ENCODE measurements around the gene PAPPA2.

Gene PAPPA2

DNA sequence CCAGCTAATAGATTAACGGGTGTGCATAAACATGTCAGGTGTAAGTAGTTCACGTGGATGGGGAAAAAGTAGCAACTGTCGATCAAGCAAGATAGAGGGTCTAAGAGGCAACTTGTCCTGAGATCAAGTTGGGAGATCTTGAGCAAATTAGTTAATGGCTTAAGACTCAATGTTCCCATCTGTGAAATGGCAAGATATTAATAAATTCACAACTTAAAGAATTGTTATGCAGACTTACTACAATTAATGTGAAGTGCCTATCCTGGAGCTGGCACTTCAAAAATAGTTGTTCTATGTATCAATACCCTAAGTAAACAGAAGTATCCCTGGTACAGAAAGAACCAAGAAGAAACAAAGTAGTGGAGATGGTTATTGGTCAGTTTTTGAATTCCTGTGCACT lies 389.1 kb downstream of the PAPPA2 start:
- Histone ChIP-seq H3K27me3 (replicated peaks; ENCODE audit: control insufficient read depth, insufficient read depth, low read length) (peaks cover 1% of the 10 kb centered on the region; the same call in 1 of the 2 replicates), H3K4me3 (replicated peaks; ENCODE audit: low read depth, low read length) (no peak overlapping the region), H3K36me3 (ENCODE audit: control insufficient read depth, insufficient read depth, low read length) (no peaks in the 10 kb centered on the region)
- DNase-seq (ENCODE audit: extremely low read depth, insufficient read length): no peak
- TF ChIP-seq CTCF (IDR thresholded peaks at IDR 0.05; ENCODE audit: insufficient read depth, low read length, poor library complexity, severe bottlenecking): no peak

- Histone ChIP-seq H3K4me3 (replicated peaks; ENCODE audit: low read depth, low read length) (no peak overlapping the region), H3K27me3 (replicated peaks; ENCODE audit: control insufficient read depth, insufficient read depth, low read length) (peaks cover 1% of the 10 kb centered on the region; the same call in 1 of the 2 replicates), H3K36me3 (ENCODE audit: control insufficient read depth, insufficient read depth, low read length) (no peaks in the 10 kb centered on the region)
- no peak for TF ChIP-seq CTCF (IDR thresholded peaks at IDR 0.05; ENCODE audit: insufficient read depth, low read length, poor library complexity, severe bottlenecking)
- no peak for DNase-seq (ENCODE audit: extremely low read depth, insufficient read length)
Observed at GRCh38 chr1:176853503-176853902, 390.5 kb downstream of the PAPPA2 start.

DNA sequence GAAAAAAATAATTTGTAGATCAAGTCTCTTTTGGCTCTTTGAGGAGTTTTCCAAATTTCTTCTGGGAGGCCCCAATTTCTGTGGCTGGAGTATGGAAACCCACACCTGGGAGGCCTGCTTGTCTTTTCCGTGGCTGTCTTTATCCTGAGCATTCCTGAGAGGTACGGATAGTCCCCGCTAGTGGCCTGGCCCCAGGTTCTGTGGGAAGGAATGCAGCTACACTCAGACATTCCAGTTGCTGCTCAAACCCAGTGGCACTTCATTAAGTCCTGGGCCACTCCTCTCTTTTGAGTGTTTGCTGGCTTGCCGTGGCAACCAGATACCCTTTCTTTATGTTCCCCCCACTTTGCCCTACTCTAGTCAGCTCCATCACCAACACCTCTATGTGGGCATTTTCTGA lies 391.1 kb downstream of the PAPPA2 start:
- TF ChIP-seq CTCF (IDR thresholded peaks at IDR 0.05; ENCODE audit: insufficient read depth, low read length, poor library complexity, severe bottlenecking): no peak
- no peak overlapping the region for H3K4me3 ChIP-seq (replicated peaks; ENCODE audit: low read depth, low read length)
- H3K36me3 ChIP-seq (ENCODE audit: control insufficient read depth, insufficient read depth, low read length): no peaks in the 10 kb centered on the region
- no peak for DNase-seq (ENCODE audit: extremely low read depth, insufficient read length)
- peaks cover 1% of the 10 kb centered on the region; the same call in 1 of the 2 replicates for H3K27me3 ChIP-seq (replicated peaks; ENCODE audit: control insufficient read depth, insufficient read depth, low read length)

DNA sequence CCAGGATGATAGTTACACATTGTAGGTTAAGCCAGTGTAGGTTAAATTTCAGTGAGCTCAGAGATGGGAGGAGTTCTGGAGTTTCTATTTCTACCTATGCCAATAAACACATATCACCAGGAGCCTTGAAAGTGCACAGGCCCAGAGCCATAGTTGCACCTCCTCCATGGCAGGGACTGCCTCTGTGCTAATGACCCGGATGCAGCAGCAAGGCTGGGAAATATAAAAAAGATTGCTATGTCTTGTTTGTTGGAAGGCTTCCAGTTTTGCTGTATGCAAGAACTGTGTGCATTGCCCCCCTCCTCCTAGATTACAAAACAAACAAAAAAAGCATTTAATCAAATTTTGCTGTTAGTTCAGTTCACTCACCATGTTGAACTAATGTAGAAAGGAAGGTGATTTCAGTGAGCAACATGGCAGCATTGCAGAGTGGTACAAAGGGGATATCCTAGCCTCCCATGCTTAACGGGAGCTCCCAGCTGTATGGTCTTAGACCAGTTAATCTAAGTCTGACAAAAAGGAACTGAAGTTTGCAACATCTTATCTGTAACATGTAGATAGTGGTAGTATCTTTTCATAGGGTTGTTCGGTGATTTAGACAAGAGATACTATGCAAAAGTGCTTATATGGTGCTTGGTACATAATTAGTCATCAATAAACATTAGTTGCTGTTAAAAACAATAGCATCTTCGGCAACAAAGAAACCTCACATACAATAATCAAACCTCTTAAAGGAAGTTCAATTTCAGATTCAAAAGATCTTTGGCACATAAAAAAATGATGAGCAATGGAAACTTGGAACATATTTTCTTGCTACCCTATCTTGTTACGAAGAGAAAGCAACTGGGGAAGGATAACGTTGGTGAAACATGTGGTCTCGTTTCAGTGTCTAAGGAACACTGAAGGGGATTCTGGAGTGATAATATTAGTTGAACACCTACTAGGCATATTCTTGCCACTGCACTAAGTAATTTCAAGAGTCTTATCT lies 392.1 kb downstream of the PAPPA2 start:
- peaks cover 1% of the 10 kb centered on the region; the same call in 1 of the 2 replicates for H3K27me3 ChIP-seq (replicated peaks; ENCODE audit: control insufficient read depth, insufficient read depth, low read length)
- no peaks in the 10 kb centered on the region for H3K36me3 ChIP-seq (ENCODE audit: control insufficient read depth, insufficient read depth, low read length)
- no peak for DNase-seq (ENCODE audit: extremely low read depth, insufficient read length)
- TF ChIP-seq CTCF (IDR thresholded peaks at IDR 0.05; ENCODE audit: insufficient read depth, low read length, poor library complexity, severe bottlenecking): no peak
- no peak overlapping the region for H3K4me3 ChIP-seq (replicated peaks; ENCODE audit: low read depth, low read length)

GRCh38 chr1:176857632-176858031 lies 394.7 kb downstream of the PAPPA2 start:
- H3K36me3 ChIP-seq (ENCODE audit: control insufficient read depth, insufficient read depth, low read length): no peaks in the 10 kb centered on the region
- DNase-seq (ENCODE audit: extremely low read depth, insufficient read length): no peak
- TF ChIP-seq CTCF (IDR thresholded peaks at IDR 0.05; ENCODE audit: insufficient read depth, low read length, poor library complexity, severe bottlenecking): no peak
- no peak overlapping the region for H3K4me3 ChIP-seq (replicated peaks; ENCODE audit: low read depth, low read length)
- H3K27me3 ChIP-seq (replicated peaks; ENCODE audit: control insufficient read depth, insufficient read depth, low read length): no peaks in the 10 kb centered on the region; the same call in 1 of the 2 replicates

Measured in GM06990 (cell line).